ENCODE data around the gene SYK. TPM values are rescaled to one million over a fixed set of nuclear protein-coding genes. Genes with fewer than 3 reads are reported as not detected.
"Not testable (repeated sequence)": the region's sequence is repeated elsewhere in the genome, so short reads cannot be mapped to it uniquely, and the experiment has no call there.

Gene SYK
- total RNA-seq, 1 donor from 2014 or later = 2.0 TPM

- FAIRE-seq = no peak
- DNase-seq (ENCODE audit: low spot score in 2 of 2) = no peak
These were observed 69.8 kb downstream of the SYK start for GRCh38 chr9:90871327-90871935.

DNA sequence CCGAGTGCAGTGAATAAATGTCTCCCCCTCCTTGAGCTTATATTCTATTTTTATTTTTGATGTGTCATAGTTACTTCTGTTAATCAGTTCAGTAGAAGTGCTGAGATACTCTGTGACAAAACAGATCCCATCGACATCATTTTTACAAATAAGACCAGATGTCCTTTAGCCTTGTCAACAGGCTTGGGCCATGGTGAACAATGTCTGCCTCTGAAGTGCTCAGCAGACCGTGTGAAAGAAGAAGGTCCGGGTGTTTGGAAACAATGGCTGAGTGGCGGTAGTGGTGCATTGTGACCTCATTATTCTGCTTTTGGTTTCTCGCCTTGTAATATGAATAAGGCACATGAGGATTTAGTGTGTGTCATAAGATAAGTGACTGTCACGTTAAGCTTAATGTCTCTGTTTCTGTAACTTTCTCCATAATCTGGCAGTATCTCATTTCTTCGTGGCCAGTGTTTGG, 71.2 kb downstream of the SYK start:
- FAIRE-seq = no peak
- no peak for DNase-seq (ENCODE audit: low spot score in 2 of 2)

DNA sequence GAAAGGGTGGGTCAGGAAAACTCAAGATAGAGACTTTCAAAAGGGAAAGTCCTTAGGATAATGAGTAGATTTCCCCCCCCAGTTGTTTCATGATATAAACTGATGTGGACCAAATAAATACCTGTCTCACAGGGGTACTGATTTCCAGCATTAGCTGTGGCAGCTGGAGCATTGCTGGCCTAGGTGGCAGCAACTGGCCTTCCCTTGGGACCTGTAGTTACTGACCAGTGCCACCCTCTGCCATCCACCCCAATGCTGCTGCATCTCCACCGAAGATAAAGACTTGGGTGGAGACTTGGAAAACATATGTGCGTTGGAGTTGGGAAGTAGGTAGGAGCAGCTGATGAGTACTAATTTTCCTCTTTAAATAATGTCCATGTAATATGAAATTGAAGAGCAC, 71.8 kb downstream of the SYK start:
- no peak for FAIRE-seq
- DNase-seq (ENCODE audit: low spot score in 2 of 2) = no peak

DNA sequence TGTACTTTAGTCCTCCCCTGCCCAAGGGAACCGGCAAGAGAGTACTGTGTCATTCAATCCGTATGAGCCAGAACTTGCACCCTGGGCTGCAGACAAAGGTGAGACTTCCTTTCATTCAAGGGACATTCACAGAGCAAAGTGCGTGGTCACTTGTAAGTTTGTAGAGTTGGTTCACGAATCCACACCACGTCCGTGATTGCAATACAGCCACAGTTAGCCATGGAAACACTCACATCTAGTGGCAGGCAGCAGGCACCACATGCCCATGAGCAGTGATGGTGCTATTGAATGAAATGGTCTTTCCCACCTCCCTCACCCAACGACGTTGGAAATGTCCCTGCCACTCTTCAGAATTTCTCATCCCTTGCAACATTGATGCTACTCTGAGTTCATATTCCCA, 72.6 kb downstream of the SYK start:
- DNase-seq (ENCODE audit: low spot score in 2 of 2) = no peak

GRCh38 chr9:90878562-90878961, 76.9 kb downstream of the SYK start:
- DNase-seq (ENCODE audit: low spot score in 2 of 2) (no peak), FAIRE-seq (no peak)

More for the DNA sequence above, 72.6 kb downstream of the SYK start:
- no peak for FAIRE-seq

DNA sequence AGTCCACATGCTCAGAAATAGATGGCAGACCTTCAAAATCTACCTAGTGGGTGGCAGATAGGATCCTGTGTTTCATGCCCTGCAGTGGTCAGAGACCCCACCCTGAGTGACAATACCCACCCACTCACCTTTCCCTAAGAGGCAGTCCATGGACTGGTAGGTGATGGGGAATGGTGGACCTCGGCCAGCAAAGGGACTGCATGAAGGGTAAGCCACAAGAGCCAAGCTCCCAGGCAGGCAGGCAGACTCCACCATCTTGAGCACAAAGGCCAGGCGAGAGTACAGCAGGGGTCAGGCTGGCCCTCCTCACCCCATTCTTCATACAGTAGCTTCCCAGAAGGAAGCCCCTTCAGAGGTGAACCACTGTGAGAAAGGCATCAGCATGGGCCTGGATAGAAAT, 78.4 kb downstream of the SYK start:
- no peak for FAIRE-seq
- no peak for DNase-seq (ENCODE audit: low spot score in 2 of 2)

- no peak for FAIRE-seq
These were observed 79.0 kb downstream of the SYK start for GRCh38 chr9:90880669-90881068.

GRCh38 chr9:90881648-90882047, 80.0 kb downstream of the SYK start:
- no peak for DNase-seq (ENCODE audit: low spot score in 2 of 2)

More at GRCh38 chr9:90880669-90881068, 79.0 kb downstream of the SYK start:
- no peak for DNase-seq (ENCODE audit: low spot score in 2 of 2)

DNA sequence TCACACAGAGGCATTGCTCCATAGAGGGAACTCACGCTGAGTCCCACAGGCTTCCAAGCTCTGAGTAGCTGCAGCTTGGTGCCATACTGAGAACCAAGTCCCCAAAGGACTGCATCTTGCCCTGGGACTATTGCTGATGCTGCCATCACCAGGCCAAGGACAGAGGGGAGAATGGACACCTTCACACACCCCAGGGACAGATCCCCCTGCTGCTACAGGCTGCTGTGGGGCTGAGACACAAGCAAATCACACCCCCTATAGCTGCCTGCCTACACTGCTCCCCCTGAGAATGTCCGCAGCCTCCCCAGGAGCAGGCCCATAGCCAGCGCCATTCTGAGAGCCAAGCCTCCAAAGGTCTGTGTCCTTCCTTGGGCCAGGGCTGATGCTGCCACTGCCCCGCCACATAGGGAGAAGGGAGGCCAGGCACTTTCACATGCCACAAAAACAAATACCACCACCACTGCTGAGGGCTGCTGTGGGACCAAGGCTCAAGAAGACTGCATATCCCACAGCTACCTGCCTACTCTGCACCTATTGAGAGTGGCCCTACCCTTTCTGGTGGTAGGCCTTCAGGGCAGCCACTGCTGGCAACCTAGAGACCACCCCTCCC, 81.5 kb downstream of the SYK start:
- no peak for DNase-seq (ENCODE audit: low spot score in 2 of 2)
- FAIRE-seq = no peak

More at GRCh38 chr9:90881648-90882047, 80.0 kb downstream of the SYK start:
- FAIRE-seq = no peak

DNA sequence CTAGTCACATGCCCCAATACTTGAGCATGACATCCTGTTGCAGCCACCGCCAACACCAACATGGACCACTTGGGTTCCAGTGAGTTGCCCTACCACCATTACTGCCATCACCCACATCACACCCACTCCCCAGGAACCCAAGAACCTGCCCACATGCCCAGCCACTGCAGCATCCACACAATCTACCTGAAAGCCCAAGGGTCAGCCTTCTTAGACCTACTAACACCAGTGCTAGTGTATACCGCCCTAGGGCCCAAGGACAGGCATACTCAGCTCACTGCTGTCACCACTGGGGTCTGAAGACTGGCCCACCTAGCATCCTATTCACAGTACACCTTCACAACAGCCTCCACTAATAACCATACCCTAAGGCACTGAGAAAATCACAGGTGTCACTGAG, 82.0 kb downstream of the SYK start:
- no peak for DNase-seq (ENCODE audit: low spot score in 2 of 2)
- FAIRE-seq = no peak

DNA sequence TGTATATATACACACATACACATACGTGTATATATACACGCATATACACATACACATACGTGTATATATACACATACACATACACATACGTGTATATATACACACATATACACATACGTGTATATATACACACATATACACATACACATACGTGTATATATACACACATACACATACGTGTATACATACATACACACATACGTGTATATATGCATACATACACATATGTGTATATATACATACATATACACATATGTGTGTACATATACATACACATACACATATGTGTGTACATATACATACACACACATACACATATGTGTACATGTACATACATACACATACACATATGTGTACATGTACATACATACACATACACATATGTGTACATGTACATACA, 82.6 kb downstream of the SYK start:
- FAIRE-seq = no peak
- DNase-seq (ENCODE audit: low spot score in 2 of 2) = no peak

DNA sequence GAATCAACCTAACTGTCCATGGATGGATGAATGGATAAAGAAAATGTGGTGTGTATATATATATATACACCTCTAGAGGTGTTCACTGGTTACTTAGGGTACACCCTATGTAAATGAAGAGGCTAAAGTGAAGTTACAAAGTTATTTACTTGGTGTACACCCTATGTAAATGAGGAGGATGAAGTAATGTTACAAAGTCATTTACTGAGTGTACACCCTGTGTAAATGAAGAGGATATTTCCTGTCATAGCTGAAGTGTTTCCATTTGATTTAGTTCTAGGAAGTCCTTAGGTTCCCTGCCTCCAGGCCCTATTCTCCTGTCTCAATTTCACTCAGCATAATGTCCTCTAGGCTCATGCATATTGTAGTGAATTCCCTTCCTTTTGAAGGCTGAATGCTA, 85.2 kb downstream of the SYK start:
- not testable (repeated sequence) for DNase-seq (ENCODE audit: low spot score in 2 of 2); FAIRE-seq

- no peak for DNase-seq (ENCODE audit: low spot score in 2 of 2)
- FAIRE-seq = no peak
These were observed 87.3 kb downstream of the SYK start for GRCh38 chr9:90888941-90889340.

DNA sequence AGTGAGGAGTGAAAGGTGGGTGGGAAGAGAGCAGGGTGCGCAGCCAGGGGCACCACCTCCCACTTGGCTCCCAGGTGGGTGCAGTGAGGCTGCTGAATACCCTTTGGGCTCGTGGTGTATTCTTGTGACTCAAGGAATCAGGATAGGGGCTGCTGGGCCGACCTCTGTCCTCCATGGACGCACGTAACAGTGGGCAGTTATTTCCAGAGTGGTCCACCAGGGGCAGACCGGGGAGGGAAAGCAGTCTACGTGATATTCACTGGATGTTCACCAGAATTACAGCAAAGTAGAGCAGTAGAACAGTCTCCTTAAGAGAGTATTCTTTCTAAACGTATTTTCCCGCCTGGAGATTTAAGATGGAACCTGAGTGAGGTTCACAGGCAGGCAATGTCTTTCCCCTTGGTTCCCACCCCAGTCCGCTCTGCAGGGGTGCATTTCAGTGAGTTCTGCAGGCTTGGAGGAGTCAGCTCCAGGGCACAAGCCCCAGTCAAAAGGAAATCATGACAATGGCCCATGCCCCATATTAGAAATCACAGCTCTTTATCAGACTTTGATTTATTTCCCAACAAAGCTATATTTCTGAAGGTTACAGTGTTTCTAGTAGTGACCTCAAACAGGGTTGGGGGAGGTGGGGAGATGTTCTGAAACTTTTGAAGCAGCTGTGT, 88.7 kb downstream of the SYK start:
- no peak for FAIRE-seq
- DNase-seq (ENCODE audit: low spot score in 2 of 2) = no peak

DNA sequence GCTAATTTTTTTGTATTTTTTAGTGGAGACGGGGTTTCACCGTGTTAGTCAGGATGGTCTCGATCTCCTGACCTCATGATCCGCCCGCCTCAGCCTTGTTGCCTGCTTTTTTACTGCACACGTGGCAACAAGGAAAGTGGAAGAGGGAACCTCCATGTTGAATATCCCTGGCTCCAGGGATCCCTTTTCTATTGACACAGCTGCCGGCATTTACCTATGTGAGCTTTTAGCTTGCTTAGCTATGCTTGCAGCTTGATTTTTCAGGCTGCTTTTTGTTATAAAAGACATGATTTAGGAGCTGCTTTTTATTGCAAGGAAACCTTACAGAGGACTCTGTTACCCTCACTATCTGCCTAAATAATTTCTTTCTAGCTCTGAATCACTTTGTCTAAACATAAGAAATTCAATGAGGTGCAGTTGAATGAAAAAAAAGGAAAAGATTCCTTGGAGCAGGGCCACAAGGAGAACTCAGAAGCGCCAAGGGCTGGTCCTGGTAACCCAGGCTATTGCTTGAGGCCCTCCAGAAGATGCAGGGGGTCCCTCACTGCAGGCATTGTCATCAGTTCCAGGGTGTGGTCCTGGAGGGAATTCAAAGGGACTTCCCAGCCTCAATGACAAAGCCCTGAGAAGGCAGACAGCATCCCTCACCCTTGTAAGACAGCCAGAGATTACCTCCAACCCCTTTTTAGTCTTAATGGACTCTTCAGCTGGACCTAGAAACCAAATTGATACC, 89.9 kb downstream of the SYK start:
- DNase-seq (ENCODE audit: low spot score in 2 of 2) = no peak
- no peak for FAIRE-seq

- FAIRE-seq (no peak), DNase-seq (ENCODE audit: low spot score in 2 of 2) (no peak)
These were observed 91.3 kb downstream of the SYK start for GRCh38 chr9:90892918-90893317.

GRCh38 chr9:90893706-90894105, 92.1 kb downstream of the SYK start:
- DNase-seq (ENCODE audit: low spot score in 2 of 2) = no peak
- FAIRE-seq = no peak

DNA sequence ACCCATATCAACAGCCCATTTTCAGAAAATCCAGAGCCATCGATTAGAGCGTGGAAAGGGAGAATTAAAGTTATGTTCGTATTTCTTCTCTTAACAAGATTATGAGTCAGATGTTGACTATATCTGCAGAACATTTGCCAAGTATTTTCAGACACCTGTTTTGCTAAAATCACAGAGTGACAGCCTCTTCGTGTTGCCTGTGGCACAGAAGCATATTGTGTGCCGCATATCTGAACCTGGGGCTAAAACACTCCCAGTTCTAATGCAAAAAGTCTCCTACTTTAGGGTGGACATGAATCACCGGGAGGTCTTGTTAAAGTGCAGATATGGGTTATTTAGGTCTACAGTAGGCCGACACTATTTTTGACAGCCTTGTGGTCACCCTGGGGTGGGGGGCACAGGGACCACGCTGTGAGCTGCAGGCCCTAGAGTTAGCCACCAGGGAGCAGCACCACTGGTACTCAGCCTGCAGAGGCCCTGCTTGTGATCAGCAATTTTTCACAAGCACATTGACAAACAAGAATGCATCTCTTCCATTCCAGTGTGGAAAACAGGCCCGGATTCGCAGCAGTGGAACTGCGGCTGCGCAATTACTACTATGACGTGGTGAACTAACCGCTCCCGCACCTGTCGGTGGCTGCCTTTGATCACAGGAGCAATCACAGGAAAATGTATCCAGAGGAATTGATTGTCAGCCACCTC, 93.5 kb downstream of the SYK start:
- DNase-seq (ENCODE audit: low spot score in 2 of 2) = no peak
- no peak for FAIRE-seq

DNA sequence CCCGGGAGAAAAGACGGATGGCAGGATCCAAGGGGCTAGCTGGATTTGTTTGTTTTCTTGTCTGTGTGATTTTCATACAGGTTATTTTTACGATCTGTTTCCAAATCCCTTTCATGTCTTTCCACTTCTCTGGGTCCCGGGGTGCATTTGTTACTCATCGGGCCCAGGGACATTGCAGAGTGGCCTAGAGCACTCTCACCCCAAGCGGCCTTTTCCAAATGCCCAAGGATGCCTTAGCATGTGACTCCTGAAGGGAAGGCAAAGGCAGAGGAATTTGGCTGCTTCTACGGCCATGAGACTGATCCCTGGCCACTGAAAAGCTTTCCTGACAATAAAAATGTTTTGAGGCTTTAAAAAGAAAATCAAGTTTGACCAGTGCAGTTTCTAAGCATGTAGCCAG, 94.2 kb downstream of the SYK start:
- no peak for FAIRE-seq

GRCh38 chr9:90896231-90896630, 94.6 kb downstream of the SYK start:
- no peak for DNase-seq (ENCODE audit: low spot score in 2 of 2)
- FAIRE-seq = no peak

More for the DNA sequence above, 94.2 kb downstream of the SYK start:
- no peak for DNase-seq (ENCODE audit: low spot score in 2 of 2)

DNA sequence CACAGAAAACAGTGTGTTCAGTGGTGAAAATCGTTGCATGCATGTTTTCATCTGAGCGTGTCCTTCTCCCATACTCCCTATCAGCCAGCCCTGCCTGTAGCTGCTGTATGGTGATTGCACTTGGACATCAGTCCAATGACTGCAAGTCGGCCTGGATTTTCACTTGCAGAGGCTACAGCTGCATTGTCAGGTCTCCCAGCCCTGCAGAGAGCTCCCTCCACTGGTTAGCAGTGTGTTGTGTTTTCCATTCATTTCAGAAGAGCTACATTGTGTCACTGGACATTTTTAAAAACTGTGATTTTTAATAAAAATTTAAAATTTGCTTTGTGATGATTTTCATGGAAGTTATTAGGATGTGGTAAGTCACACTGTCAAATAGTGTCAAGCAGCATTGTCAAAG, 96.6 kb downstream of the SYK start:
- DNase-seq (ENCODE audit: low spot score in 2 of 2) = no peak
- no peak for FAIRE-seq

Data from frontal cortex (tissue), 4 donors.